Breast epithelium (tissue), 3 donors: Measurements from ENCODE around the gene TNFSF11.

Source experiments
- POLR2A ChIP-seq: fragments of 450-650 bp; IDR thresholded peaks from one replicate; pipeline ENCODE4 v1.6.1; 2016; ENCODE audit warnings: antibody characterized with exemption, mild to moderate bottlenecking, moderate library complexity
- TF ChIP-seq, protein P1 (sequence below), 3 donors: fragments of 450-650 bp; IDR thresholded peaks; one replicate each; pipeline ENCODE4 v1.5.1; 2016 to 2017; ENCODE audit warnings: antibody characterized with exemption in 3 of 3, mild to moderate bottlenecking in 3 of 3, moderate library complexity in 3 of 3

DNA sequence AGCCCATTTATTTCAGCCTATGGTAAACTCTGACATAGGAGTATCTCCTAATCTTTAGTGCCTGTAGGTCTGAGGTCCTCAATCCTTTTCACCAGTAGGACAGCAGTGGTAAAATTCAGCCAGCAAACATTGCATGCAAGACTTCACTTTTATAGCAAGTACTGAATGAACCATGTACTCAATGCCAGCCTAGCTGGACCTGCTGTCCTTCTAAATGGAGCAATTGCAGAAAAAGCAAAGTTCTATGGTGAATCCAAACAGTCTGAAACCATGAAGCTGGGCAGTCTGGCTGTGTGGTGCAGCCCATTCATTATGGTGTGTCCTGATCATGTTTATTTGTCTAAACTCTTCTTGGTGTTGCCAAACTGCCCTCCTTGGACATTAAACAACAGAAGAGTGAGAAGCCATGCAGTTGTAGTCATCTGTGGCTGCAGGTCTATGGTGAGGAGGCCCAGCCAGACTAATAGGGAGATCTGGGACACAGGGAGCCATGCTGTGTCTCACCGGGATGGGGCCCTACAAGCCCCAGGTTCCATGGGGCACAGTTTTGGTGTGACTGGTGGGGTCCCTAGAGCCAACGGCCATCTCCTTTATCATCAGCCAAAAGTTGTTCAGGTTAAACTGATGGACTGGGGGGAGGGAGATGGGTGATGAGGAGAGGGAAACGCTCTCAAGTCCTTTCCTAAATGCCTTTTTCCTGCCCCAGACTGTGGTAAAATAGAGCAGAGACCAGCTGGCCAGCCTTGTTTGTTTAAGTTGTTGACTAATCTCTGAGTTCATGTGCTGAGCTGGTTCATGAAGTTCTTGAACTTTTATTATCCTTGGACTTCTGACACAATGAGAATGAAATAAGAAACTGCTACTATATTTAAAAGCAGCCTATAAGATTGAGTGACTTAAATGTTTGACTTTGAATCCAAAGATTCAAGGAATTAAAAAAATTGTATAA is 20.6 kb upstream of the TNFSF11 start:
- TF ChIP-seq POLR2A, result no peak
- TF ChIP-seq, protein P1, sequence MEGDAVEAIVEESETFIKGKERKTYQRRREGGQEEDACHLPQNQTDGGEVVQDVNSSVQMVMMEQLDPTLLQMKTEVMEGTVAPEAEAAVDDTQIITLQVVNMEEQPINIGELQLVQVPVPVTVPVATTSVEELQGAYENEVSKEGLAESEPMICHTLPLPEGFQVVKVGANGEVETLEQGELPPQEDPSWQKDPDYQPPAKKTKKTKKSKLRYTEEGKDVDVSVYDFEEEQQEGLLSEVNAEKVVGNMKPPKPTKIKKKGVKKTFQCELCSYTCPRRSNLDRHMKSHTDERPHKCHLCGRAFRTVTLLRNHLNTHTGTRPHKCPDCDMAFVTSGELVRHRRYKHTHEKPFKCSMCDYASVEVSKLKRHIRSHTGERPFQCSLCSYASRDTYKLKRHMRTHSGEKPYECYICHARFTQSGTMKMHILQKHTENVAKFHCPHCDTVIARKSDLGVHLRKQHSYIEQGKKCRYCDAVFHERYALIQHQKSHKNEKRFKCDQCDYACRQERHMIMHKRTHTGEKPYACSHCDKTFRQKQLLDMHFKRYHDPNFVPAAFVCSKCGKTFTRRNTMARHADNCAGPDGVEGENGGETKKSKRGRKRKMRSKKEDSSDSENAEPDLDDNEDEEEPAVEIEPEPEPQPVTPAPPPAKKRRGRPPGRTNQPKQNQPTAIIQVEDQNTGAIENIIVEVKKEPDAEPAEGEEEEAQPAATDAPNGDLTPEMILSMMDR (IDR thresholded peaks at IDR 0.05), result no peak
